OCI-M1 (cell line): Measurements from ENCODE around the gene SPINK1.
"Not testable (repeated sequence)": the region's sequence is repeated elsewhere in the genome, so short reads cannot be mapped to it uniquely, and the experiment has no call there.

Source experiments
- DNase-seq: peaks from one replicate; lab custom pipeline; 2025; lab: John Stamatoyannopoulos, UW

SPINK1 gene

GRCh38 chr5:147831465-147831864 is at the start of gene SPINK1:
Gene SPINK1, minus strand, starts transcription at chr5:147831671. Its CDS starts 94 bp downstream, at chr5:147831577.
- no peak for DNase-seq

GRCh38 chr5:147880487-147880886 is 49.0 kb upstream of the SPINK1 start:
- no peak for DNase-seq

DNA sequence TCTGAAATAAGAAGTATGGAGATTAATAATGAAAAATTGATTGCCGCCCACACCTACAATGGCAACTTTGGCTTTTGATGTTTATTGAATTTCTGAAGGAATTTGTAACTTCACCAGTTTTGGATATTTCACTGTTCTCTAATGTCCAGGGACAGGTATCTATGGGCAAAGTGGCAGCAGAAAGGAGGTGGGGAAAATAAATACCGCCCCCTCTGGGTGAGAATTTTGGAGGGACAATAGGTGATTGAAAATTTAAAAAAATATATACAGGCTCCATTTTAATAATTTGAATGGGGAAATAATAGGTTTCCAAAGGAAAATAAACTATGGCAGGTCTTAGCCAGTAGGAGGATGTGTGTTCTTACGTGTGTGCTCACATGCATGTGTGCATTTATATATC is 48.3 kb upstream of the SPINK1 start:
- DNase-seq = no peak

- no peak for DNase-seq
Measured at GRCh38 chr5:147878066-147878759, 46.7 kb upstream of the SPINK1 start, which contains the start of gene SCGB3A2. Gene SCGB3A2, plus strand, starts transcription at chr5:147878711. Its CDS starts 93 bp downstream, at chr5:147878804.

- DNase-seq = no peak
Measured at GRCh38 chr5:147876626-147877025, 45.2 kb upstream of the SPINK1 start.

GRCh38 chr5:147876141-147876540 is 44.7 kb upstream of the SPINK1 start:
- no peak for DNase-seq

GRCh38 chr5:147874910-147875367 is 43.5 kb upstream of the SPINK1 start:
- no peak for DNase-seq

DNA sequence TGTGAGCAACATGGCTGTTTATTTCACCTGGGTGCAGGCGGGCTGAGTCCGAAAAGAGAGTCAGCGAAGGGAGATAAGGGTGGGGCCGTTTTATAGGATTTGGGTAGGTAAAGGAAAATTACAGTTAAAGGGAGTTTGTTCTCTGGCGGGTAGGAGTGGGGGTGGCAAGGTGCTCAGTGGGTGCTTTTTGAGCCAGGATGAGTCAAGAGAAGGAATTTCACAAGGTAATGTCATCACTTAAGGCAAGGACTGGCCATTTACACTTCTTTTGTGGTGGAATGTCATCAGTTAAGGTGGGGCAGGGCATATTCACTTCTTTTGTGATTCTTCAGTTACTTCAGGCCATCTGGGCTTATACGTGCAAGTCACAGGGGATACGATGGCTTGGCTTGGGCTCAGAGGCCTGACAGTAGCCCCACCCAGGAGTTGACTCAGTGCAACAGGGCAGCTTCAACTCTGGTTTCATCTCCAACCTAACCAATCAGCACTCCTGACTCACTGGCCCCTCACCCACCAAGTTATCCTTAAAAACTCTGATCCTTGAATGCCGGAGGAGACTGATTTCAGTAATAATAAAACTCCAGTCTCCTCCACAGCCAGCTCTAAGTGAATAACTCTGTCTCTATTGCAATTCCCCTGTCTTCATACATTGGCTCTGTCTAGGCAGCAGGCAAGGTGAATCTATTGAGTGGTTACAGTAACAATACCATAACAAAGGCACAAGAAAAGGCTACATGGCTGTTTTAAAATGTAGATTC is 42.8 kb upstream of the SPINK1 start:
- not testable (repeated sequence) for DNase-seq

- not testable (repeated sequence) for DNase-seq
Measured at GRCh38 chr5:147872744-147873435, 41.4 kb upstream of the SPINK1 start.

- DNase-seq = not testable (repeated sequence)
Measured at GRCh38 chr5:147871980-147872549, 40.6 kb upstream of the SPINK1 start.

- not testable (repeated sequence) for DNase-seq
Measured at GRCh38 chr5:147869892-147870291, 38.4 kb upstream of the SPINK1 start.

- DNase-seq = no peak
Measured at GRCh38 chr5:147869112-147869511, 37.6 kb upstream of the SPINK1 start.

DNA sequence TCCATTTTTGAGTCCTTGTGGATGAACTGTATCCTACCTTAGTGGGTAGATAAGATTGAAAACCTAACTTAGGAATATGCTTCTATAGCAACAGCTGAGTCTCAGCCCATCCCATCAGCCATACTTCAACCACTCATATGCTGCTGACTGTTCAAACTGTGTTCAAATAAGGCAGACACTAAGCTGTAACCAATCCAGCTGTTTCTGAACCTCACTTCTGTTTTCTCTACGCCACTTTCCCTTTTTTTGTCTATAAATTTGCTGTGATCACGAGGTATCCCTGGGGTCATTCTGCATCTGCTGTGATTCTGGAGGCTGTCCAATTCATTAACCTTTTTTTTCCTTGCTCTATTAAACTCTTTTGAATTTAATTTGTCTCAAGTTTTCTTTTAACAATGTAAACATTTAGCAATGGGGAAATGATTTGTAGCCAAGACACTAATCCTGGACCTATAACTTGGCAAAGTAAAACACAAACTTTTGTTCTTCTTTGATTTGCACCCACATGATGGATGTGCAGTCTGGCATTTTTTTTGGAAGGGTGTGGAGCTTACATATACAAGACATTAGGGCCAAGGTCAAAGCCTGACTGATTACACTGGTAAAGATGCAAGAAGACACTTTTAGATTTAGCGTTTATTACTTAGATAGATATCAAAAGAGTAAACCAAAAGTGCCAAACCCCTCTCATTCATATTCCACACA is 32.1 kb upstream of the SPINK1 start:
- DNase-seq = no peak

DNA sequence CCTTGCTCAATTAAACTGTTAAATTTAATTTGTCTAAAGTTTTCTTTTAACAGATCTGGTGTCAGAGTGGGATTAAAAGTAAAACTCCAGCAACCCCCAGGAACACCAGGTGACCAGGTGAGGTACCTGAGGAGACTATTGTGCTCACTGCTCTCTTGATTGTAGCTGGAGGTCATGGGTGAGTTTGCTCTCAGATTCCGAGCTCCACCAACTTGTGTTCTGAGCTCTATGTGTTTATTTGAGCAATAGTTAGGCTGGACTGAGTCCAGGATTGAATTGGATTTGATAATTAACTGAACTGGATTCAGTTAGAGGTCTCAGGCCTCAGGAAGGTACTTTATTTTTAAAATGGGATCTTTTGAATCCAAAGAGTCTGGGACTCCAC is 29.2 kb upstream of the SPINK1 start:
- DNase-seq = no peak

GRCh38 chr5:147859962-147860640 is 28.6 kb upstream of the SPINK1 start:
- DNase-seq = no peak

DNA sequence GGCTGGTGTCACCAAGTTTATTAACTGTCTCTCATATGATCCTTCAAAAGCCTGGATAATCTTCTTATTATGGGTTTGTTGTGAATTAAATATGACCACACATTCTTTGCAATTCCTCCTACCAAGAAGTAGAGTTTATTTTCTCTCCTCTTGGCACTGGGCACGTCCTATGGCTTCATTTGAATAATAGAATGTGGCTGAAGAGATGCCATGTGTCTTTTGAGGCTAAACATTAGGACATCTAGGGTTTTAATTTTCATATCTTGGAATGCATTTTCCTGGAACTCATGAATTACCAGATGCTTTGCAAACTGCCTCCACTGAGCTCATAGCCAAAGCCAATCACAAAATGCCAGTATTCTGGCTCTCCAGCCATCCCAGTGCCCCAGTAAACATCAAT is 27.1 kb upstream of the SPINK1 start:
- no peak for DNase-seq

- peak; percentile 71 for DNase-seq
Measured at GRCh38 chr5:147857302-147858129, 26.0 kb upstream of the SPINK1 start.

DNA sequence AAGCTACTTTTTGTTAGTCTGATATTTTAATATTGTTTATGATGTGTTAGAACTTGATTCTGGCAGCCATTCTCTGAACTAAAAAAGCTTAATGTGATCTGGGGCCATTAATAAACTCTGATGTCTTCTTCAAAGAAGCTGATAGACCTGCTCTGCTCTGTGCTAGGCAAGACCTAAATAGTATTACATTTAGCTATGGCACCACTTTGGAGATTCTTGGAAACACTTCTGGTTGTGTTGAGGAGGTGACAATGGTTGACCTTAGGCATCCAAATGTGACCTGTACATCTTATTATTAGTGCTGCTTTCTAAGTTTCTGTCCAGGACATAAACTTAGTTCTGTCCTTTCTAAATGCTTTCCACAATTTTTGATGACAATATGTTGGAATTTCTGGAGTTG is 25.3 kb upstream of the SPINK1 start:
- DNase-seq = no peak

DNA sequence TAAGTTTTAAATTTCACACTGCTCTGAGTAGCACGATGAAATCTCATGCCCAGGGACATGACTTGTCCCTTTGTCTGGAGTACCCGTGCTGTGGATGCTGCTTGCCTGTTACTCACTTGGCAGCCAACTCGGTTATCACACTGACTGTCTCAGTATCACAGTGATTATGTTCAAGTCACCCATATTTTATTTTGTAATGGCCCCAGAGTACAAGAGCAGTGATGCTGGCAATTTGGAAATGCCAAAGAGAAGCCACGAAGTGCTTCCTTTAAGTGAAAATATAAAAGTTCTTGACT is 24.3 kb upstream of the SPINK1 start:
- DNase-seq = no peak
